HT-29 (cell line): ENCODE measurements around the gene RGS12. TPM values are rescaled to one million over a fixed set of nuclear protein-coding genes. Genes with fewer than 3 reads are reported as not detected.

Experiments
- DNase-seq: peaks from one replicate; pipeline ENCODE4 v3.0.0-alpha.2; 2015; ENCODE audit warnings: low spot score
- total RNA-seq: library from RNA; depleted of rRNA; stranded (reverse); fragments of >200 nt; shearing (Covaris generic); gene quantifications from 2 replicates; pipeline ENCODE4 v1.2.3, GENCODE V29; 2014

The RGS12 gene
- total RNA-seq, 1 experiment from 2014 or later, result 7.1 TPM

- DNase-seq, result no peak
Measured at GRCh38 chr4:3311095-3311372, 18.2 kb downstream of the RGS12 start.

- no peak for DNase-seq
Measured at GRCh38 chr4:3311489-3312171, 18.8 kb downstream of the RGS12 start.

GRCh38 chr4:3312362-3312761 is 19.5 kb downstream of the RGS12 start:
- no peak for DNase-seq

- no peak for DNase-seq
Measured at GRCh38 chr4:3313139-3313538, 20.3 kb downstream of the RGS12 start.

GRCh38 chr4:3313556-3314228 is 20.9 kb downstream of the RGS12 start:
- no peak for DNase-seq

GRCh38 chr4:3314706-3315260 is 22.0 kb downstream of the RGS12 start:
- DNase-seq, result no peak

- DNase-seq, result no peak
Measured at GRCh38 chr4:3315566-3315965, 22.7 kb downstream of the RGS12 start.

GRCh38 chr4:3316146-3316545 is 23.3 kb downstream of the RGS12 start:
- no peak for DNase-seq

- DNase-seq, result no peak
Measured at GRCh38 chr4:3317011-3317655, 24.3 kb downstream of the RGS12 start.

- DNase-seq, result no peak
Measured at GRCh38 chr4:3317656-3318211, 24.9 kb downstream of the RGS12 start.

- DNase-seq, result no peak
Measured at GRCh38 chr4:3318561-3319021, 25.8 kb downstream of the RGS12 start.

GRCh38 chr4:3320361-3321023 is 27.7 kb downstream of the RGS12 start:
- DNase-seq, result no peak

- DNase-seq, result no peak
Measured at GRCh38 chr4:3321295-3321889, 28.6 kb downstream of the RGS12 start.

GRCh38 chr4:3322059-3322550 is 29.3 kb downstream of the RGS12 start:
- no peak for DNase-seq

GRCh38 chr4:3323071-3323481 is 30.3 kb downstream of the RGS12 start:
- no peak for DNase-seq

- DNase-seq, result no peak
Measured at GRCh38 chr4:3324093-3324815, 31.4 kb downstream of the RGS12 start.

- no peak for DNase-seq
Measured at GRCh38 chr4:3328814-3329663, 36.2 kb downstream of the RGS12 start.

- DNase-seq, result no peak
Measured at GRCh38 chr4:3329887-3330286, 37.1 kb downstream of the RGS12 start.

GRCh38 chr4:3330707-3331106 is 37.9 kb downstream of the RGS12 start:
- DNase-seq, result no peak
